Activated T-helper 1 cell treated with Interleukin-2 at 50 U/mL for 16 hours (primary cell): ENCODE data around the gene KREMEN1.
"Not testable (repeated sequence)": the region's sequence is repeated elsewhere in the genome, so short reads cannot be mapped to it uniquely, and the experiment has no call there.

Experiments
- DNase-seq: peaks from one replicate; pipeline ENCODE4 v3.0.0-alpha.2; 2020; ENCODE audit warnings: low read depth

The KREMEN1 gene

GRCh38 chr22:29072979-29073617 is at the start of gene KREMEN1:
KREMEN1 (plus strand) TSS chr22:29073035; CDS start chr22:29073131, 96 bp downstream.
- no peak for DNase-seq

- DNase-seq = no peak
Observed at GRCh38 chr22:29023172-29023796, 49.6 kb upstream of the KREMEN1 start.

DNA sequence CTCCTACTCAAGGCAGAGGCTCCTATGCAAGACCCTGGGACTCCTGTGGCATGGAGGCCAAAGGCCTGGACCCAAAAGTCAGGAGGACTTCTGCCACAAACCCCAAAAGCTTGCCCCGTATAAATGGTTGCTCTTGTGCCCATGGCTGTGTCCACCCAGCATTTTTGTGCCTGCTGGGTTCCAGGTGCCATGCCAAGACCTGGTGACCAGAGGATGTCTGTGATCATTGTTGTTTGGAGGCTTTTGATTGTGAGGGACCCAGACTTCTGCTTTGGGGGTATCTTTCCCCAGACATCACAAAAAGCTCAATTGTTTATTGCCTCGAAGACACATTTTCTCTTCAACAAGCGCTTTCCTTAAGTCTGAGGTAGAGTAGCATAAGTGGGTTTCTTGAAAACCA is 46.3 kb upstream of the KREMEN1 start:
- no peak for DNase-seq

- no peak for DNase-seq
Observed at GRCh38 chr22:29028468-29028867, 44.4 kb upstream of the KREMEN1 start.

GRCh38 chr22:29029202-29030000 is 43.4 kb upstream of the KREMEN1 start:
- no peak for DNase-seq

- no peak for DNase-seq
Observed at GRCh38 chr22:29030016-29030617, 42.7 kb upstream of the KREMEN1 start.

DNA sequence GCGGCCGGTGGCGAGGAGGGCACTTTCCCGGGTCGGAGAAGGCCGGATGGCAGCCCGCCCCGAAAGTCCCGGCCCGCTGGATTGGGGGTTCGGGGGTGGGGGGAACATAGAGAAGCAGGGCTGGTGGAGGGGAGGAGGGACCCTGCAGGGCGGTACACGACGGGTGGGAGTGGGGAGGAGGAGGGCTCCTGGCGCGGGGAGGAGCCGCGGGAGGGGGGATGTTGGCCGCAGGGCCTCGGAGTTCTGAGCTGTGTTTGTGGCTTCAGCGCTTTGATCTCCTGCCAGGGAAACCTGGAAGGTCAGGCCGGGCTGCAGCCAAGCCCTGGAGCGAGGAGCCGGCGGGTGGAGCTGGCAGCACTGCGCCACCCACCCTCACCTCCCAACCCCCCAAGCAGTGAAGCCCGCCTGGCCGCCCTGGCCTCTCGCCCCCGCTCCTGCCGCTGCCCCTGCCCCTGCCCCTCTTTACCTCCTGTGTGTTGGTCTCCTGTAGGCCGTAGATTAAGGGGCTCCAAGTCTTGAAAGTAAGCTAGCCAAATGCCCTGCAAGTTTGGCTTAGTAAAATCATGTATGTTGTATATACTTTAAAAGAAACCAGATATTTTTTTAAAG is 42.1 kb upstream of the KREMEN1 start:
- DNase-seq = no peak

GRCh38 chr22:29031227-29032011 is 41.4 kb upstream of the KREMEN1 start:
- DNase-seq = no peak

DNA sequence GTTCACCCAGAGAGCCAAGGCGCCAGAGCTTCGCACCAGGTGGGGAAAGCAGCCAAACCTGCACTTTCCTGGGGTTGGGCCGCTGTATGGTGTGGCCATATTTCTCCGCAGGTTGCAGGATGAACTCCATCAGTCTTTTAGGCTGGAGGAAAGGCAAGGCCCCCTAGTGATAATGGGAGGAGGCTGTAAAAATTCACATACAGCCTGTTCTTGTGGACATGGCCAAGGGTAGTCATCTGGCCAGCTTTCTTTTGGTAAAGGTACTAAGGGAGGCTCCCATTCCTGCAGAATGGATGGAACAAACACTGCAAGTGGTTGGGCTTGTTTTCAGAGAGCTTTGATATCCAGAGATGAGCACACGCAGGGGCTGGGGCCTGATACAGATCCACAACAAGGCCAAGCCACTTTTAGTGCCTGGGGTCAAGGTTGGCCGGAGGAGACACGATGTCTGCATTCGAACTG is 40.8 kb upstream of the KREMEN1 start:
- no peak for DNase-seq

- no peak for DNase-seq
Observed at GRCh38 chr22:29032584-29032983, 40.3 kb upstream of the KREMEN1 start.

- no peak for DNase-seq
Observed at GRCh38 chr22:29037340-29037932, 35.4 kb upstream of the KREMEN1 start.

GRCh38 chr22:29039148-29039547 is 33.7 kb upstream of the KREMEN1 start:
- DNase-seq = no peak

- DNase-seq = not testable (repeated sequence)
Observed at GRCh38 chr22:29039684-29040083, 33.2 kb upstream of the KREMEN1 start.

DNA sequence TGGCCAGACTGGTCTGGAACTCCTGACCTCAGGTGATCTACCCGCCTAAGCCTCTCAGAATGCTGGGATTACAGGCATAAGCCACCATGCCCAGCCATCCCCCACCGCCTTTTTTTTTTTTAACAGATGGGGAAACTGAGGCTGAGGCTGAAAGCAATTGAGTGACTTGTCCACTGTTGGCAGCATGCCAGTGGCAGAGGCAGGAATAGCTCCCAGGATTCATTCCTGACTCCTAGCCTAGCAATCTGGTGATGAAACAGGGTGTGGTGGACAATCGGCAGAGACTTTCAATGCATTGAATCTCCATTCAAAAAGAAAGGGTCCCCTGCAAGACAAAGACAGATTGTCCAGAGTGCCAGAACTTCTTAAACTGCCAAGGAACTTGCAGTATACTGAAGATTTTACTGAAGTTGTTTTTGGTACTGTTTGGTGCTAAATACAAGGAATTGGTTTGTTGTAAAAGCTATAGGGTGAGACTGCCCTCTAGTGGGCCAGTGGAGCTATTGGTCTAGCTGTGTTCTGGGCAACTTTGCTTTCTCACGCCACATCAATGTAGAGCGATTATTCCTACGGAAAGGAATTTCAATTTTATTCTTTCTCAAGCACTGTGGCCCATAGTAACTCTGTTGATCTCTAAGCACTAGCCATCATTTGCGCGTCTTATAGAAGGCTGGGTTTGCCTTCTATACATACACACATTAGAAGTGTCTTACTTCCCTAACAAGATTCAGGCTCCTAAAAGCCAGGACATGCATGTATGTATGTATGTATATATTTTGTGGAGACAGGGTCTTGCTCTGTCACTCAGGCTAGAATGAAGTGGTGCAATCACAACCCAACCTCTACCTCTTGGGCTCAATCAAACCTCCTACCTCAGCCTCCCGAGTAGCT is 32.2 kb upstream of the KREMEN1 start:
- DNase-seq = peak; percentile 38

GRCh38 chr22:29041408-29041807 is 31.4 kb upstream of the KREMEN1 start:
- no peak for DNase-seq

DNA sequence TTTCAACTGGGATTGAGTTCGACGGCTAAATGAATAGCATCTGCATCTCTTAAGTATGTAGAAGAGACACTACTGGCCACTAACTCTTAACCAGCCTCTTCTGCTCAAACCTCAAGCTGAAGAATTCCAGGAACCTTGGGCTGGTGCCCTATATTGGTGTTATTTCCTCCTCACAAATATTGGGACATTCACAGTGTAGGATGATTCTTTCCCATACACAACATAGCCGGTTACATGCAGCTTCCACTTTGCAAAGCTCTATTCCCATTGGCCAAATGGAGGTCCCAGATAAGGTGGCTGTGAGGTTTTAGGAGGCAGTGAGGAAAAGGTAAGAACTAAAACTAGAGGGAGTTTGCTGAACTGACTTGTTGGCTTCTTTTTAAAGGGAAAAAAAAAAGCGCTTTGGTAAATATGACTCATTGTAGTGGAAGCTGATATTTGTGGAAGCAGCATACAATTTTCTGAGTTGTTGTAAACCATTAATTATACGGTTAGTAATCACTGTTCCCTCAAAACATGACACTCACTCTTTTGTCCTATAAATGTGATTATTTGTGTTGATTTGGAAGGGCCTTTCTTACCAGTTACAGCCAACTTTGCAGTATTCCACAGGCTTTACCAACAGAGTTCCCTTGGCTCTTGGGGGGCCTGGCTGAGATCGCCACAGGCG is 28.8 kb upstream of the KREMEN1 start:
- DNase-seq = no peak

GRCh38 chr22:29044657-29045176 is 28.1 kb upstream of the KREMEN1 start:
- DNase-seq = no peak

GRCh38 chr22:29048822-29049654 is 23.8 kb upstream of the KREMEN1 start:
- no peak for DNase-seq
